Inflammatory macrophage (primary cell): ENCODE measurements around the gene RBMS2.
"Not testable (repeated sequence)": the region's sequence is repeated elsewhere in the genome, so short reads cannot be mapped to it uniquely, and the experiment has no call there.

ENCODE experiments used
- DNase-seq, 2 donors: peaks; one replicate each; pipeline ENCODE4 v3.0.0-alpha.2; 2020 to 2022

The RBMS2 gene

DNA sequence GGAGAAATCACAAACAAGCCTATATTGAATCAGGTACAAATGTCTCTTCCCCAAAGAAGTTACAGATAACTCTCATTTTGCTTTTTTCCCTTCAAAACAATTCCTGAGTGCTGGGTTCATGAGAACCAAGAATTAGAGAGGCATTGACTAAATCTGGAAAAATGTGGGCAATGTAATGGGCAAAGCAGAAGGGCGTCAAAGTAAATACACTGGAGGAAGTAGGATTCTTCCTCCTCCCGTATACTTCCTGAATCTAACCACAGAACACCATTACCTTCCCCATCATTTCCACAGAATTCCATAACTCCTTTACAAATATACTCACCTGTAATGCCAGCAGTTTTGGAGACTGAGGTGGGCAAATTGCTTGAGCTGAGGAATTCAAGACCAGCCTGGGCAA lies 3.0 kb upstream of the RBMS2 start:
- DNase-seq = no peak

DNA sequence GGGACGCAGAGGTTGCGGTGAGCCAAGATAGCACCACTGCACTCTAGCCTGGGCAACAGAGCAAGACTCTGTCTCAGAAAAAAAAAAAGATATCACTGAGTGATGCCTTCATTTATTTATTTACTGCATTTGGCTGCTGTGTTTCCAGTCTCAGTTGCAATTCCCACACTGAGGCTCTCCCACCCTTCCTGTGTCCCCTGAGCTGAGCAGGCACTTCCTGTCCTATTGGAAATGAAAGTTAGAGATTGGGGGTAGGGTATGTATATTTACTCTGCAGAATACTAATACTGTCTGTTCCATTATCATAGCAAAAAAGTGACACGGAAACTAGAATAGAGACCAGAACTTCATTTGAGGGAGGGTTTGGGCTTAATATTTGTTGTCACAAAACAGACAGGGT lies 1.6 kb upstream of the RBMS2 start:
- no peak for DNase-seq

DNA sequence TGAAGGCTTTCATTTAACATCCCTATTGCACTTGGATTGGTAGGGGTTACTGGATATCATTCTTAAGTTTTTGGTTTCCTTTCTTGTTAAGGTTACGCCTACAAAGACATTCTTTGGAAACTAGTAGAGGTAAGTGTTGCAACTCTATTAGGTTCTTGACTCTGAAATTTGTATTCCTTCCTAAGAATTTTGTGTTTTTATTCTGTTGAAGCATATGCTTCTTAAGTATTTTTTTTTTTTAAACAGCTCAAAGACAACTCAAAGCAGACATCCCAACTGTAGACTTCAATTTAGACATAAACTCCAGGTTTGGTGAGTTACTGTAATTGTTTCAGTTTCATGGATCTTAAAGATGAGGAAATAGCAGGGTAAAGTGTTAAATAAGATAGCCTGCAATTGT lies 1.1 kb upstream of the RBMS2 start:
- peak in 1 of 2 donors; percentile 29 for DNase-seq

DNA sequence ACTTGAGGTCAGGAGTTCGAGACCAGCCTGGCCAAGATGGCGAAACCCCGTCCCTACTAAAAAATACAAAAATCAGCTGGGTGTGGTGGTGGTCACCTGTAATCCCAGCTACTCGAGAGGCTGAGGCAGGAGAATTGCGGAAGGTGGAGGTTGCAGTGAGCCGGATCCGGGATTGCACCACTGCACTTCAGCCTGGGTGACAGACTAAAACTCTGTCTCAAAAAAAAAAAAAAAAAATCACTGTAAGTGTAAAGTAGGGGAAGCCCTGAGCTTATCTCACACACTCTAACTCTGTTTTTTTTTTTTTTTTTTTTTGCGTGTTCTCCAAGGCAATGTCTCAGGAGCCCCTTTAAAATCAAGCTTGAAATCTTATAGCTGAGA lies 421 bp upstream of the RBMS2 start:
- peak; percentile 5 to 32 for DNase-seq

DNA sequence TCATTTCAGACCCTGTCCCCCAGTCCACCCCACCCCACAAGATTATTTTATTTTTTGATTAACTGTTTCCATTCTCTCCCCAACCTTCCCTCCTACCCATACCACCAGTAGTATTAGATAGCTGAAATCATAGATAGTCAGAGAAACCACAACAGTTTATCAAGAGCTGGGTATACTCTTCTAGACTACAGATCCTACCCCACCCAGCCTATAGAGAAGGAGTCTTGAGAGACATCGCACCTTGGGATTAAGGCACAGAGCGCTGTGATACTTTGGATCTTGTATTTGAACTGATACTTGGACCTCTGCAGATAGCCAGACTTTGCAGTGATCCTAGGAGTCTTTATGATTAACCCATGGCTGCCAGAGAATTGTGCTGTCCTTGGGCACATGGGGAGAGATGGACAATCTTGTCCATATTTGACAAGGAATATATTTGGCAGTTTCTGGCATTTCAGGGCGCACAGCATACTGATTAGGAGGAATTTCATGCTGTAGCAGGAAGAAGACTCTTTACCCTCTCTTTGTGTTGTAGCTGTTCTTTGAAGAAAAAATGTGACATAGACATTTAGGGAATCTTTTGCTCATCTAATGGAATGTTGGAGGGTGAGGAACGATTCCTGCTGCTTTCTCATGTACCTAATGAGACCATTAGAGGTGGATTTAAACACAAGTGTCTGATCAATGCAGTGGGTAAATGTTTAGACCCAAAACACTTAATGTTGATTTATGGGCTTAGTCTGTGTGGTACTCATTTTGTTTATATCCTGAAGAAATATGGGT lies 982 bp downstream of the RBMS2 start:
- no peak for DNase-seq

DNA sequence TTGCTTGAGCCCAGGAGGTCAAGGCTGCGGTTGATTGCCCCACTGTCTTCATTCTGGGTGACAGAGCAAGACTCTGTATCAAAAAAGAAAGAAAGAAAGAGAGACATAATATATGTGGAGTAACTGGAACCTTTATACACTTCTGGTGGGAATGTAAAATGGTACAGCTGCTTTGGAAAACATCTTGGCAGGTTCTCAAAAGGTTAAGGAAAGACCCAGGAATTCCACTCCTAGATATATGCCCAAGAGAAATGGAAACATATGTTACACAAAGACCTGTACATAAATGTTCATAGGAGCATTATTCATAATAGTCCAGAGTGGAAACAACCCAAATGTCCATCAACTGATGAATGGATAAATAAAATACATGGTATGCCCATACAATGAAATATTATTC lies 7.2 kb downstream of the RBMS2 start:
- no peak for DNase-seq

DNA sequence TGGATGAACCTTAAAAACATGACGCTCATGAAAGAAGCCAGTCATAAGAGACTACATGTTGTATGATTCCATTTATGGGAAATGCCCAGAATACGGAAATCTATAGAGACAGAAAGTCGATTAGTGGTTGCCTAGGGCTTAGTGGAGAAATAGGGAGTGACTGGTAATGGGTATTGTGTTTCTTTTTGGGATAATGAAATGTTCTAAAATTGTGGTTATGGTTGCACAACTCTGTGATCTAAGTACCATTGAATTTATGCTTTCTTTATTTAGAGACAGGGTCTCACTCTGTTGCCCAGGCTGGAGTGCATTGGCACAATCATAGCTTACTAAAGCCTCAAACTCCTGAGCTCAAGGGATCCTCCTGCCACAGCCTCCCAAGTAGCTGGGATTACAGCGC lies 8.0 kb downstream of the RBMS2 start:
- DNase-seq = no peak

DNA sequence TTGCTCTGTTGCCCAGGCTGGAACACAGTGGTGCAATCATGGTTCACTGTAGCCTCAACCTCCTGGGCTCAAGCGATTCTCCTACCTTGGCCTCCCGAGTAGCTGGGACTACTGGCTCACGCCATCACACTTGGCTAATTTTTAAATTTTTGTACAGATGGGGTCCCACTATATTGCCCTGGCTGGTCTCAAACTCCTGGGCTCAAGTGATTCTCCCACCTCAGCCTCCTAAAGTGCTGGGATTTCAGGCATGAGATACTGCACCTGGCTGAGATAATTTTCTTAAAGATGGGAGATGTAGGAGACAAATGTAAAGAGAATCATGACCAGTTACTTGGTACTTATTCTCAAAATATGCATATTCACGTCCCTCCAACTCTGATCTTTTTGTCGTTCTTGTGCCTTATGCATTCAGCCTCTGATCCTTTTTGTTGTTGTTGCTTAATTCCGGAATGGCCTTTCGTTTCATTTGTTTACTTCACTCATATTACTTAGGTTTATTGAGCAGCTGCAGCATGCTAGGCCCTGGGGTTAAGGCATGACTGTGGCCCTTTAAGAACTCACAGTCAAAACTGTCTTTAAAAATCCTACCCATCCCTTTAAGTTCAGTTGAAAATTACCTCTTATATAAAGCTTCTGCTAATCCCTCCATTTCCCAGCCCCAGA lies 8.9 kb downstream of the RBMS2 start:
- DNase-seq = no peak

DNA sequence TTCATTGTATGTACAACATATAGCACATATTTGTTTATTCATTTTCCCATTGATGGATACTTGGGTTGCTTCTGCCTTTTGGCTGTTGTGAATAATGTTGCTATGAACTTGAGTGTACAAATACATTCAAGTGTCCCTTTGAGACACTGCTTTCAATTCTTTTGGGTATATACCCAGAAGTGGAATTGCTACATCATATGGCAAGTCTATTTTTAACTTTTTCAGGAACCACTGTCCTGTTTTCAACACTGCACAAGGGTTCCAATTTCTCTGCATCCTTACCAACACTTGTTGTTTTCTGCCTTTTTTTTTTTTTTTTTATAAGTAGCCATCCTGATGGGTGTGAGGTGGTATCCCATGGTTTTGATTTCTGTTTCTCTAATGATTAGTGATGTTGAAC lies 15.9 kb downstream of the RBMS2 start:
- peak; percentile 8 to 51 for DNase-seq

DNA sequence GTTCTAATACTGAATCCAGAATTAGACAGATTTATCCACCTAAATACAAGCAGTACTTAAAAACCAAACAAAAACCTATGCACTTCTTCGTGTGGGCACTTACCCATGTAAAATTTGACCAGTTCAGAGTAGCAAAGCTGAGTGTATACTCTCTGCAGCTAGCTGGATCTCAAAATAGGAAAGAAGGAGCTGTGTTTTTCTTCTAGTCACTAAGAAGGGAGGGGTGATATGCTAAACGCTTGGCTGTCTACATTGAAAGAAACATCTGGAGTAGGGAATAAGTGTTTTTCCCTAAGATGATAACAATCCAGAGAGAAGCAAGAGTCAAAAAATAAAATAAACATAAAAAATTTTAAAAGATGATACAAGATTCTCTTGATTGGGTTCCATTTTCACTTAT lies 20.0 kb downstream of the RBMS2 start:
- no peak for DNase-seq

DNA sequence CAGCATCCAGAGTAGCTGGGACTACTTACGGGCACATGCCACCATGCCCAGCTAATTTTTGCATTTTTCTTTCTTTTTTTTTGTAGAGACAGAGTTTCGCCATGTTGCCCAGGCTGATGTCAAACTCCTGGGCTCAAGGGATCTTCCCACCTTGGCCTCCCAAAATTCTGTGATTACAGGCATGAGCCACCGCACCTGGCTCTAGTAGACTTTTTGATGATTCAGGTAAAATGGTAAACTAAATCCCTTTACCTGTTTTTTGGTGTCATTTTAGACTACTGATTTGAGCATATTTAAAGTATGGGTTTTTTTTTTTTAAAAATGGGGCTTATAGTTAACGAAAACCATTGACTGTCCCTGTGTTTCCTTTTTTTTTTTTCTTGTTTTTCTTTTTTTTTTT lies 20.5 kb downstream of the RBMS2 start:
- DNase-seq = no peak

DNA sequence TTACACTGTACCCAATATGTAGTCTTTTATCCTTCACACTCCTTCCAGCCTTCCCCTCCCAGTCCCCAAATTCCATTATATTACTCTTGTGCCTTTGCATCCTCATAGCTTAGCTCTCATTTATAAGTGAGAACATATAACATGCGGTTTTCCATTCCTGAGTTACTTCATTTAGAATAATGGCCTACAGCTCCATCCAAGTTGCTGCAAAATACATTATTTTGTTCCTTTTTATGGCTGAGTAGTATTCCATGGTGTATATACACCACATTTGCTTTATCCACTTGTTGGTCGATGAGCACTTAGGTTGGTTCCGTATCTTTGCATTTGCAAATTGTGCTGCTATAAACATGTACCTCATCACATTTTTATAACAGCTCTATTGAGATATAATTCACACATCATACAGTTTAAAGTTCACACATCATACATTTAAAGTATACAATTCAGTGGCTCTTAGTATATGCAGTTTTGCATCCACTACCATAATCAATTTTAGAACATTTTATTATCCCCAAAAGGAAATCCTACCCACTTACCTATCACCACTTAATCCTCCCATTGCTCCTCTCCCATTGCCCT lies 23.5 kb downstream of the RBMS2 start:
- no peak for DNase-seq

DNA sequence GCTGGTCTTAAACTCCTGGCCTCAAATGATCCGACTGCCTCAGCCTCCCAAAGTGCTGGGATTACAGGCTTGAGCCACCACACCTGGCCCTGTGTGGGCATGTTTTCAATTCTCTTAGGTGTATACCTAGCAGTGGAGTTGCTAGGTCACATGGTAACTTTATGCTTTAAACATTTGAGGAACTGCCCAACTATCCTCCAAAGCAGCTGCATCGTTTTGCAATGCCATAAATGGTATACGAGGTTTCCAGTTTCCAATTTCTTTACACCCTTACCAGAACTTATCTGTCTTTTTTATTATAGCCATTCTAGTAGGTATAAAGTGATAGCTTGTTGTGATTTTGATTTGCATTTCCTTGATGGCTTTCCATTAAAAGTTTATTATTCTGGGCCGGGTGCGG lies 25.1 kb downstream of the RBMS2 start:
- no peak for DNase-seq

DNA sequence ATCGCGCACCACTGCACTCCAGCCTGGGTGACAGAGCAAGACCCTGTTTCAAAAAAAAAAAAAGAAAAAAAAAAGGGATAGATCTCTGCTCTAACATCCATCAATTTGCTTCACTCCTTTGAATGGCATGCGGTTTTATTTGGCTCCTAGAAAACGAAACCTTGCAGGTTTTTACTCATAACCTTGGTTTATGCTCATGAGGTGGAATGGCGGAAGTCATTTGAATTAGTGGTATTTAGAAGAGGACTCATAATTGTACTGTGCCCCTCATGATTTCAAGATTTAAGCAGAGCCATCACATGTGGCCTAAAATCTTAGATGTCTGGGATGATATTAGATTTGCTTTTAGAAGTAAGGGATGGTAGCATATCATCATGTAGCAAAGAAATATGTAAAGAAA lies 29.4 kb downstream of the RBMS2 start:
- no peak for DNase-seq

DNA sequence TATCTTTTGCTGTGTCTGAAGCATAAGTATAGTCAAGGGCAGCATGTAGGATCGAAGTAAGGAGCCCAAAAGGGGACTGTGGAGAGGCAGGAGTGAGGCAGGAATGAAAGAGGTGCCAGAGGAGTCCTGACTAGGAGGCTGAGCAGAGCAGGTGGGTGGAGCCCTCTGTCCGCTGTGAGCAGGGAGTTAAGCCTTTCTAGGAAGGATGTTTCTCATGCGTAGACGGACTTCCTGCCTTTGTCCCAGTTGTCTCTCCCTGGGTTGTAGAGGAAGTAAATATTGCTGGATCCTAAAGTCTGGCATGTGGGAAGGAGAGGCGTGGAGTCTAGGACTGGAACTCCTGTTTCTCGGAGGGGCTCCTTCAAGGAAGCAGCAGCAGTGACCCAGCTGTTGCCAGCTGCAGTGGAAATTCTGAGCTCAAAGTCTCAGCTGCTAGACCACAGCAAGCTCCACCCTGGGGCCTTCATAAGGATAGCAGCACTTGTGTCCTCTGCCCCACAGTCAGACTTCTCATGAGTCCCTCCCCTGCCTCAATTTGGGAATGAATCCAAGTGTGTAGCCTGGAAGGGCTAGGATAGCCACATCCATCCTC lies 44.0 kb downstream of the RBMS2 start:
- peak; percentile 43 to 68 for DNase-seq

DNA sequence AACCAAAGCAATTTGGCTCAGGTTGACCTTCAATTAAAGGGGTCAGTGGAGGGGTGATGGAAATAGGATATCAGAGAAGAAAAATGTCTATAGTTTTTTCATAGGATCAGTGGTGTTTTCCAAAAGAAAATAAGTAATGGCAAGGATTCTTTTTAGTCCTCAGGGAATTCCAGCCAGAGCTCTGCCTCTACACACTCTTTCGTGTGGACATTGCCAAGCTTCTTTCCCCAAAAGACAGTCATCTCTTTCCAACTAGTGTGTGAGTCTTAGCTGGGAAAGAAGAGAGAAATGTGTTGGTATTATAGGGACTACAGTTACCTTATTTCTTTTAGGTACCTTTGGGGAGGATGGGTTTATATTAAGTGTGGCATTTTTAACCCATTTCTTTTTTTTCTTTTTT lies 46.5 kb downstream of the RBMS2 start:
- no peak for DNase-seq

DNA sequence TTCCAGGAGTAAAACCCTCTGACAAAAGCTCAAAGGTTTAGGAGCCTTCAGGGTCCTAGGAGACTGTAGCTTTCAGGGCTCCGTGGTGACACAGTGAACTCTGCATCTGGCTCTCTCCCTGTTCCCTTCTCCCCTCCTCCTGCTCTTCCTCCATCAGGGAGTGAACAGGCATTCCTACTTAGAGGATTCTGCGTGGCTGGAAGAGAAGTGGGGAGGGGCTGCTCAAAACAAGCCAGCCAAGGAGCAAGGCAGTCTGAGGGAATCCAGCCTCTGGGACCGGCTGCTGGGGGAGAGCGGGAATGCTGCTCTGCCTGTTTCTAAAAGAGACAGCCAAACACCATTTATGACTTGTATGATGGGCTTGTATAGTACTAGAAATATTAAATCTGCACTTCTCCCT lies 49.5 kb downstream of the RBMS2 start:
- DNase-seq = no peak

DNA sequence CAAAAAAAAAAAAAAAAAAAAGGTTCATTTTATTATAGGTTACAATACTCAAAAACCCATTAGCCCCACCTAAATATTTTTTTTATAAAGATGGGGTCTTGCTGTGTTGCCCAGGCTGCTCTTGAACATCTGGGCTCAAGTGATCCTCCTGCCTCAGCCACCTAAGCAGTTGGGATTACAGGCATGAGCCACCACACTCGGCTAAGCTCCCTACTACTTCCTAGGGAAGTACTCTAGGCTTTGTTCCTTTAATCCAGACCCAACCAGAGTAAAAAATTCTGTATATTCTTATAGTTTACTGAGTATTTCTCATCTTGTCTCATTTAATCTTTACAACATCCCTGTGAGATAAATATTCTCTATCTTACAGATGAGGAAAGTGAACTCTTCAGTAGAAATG lies 50.7 kb downstream of the RBMS2 start:
- DNase-seq = peak; percentile 21 to 51

DNA sequence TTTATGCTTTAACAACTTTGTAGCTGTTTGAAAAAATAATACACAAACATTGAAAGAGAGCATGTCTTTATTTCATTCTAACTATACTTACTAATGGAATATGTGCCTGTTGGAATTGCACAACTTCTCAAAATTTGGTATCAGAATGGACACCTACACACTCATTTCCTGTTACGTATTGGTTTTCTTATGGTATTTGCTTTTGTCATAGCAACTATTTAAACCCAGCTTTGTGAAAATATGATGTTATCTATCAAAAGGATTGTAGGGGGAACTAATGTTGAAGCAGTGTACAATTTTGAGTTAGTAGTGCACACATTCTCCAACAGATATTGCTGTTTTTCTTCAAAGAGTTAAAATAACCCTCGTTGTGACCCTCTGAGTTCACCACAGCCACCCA lies 52.6 kb downstream of the RBMS2 start:
- peak; percentile 42 to 55 for DNase-seq

DNA sequence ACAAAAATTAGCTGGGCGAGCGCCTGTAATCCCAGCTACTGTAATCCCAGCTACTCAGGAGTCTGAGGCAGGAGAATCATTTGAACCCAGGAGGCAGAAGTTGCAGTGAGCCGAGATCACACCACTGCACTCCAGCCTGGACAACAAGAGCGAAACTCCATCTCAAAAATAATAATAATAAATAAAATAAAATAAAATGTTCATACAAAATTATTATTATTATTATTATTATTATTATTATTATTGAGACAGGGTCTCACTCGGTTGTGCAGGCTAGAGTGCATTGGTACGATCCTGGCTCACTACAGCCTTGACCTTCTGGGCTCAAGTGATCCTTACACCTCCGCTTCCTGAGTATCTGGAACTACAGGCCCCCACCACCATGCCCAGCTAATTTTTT lies 55.6 kb downstream of the RBMS2 start:
- DNase-seq = not testable (repeated sequence)

DNA sequence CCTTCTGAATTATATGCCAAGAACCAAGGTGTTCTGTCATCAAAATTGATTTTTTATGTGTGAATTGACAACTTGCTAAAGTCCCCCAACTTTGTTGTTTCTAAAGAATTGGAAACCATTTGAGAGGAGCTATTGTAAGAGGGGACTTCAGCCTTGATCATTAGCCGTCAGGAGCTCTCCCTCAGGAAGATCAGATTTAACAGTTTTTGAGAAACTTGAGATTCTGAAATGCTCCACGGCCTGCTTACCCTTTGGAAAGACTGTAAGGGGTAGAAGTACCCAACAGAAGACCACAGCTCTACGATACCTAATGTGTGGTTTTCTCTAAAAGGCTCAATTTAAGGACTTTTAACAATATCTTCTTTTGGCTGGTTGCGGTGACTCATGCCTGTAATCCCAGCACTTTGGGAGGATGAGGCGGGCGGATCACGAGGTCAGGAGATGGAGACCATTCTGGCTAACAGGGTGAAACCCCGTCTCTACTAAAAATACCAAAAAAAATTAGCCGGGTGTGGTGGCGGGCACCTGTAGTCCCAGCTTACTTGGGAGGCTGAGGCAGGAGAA lies 57.4 kb downstream of the RBMS2 start:
- DNase-seq = no peak

DNA sequence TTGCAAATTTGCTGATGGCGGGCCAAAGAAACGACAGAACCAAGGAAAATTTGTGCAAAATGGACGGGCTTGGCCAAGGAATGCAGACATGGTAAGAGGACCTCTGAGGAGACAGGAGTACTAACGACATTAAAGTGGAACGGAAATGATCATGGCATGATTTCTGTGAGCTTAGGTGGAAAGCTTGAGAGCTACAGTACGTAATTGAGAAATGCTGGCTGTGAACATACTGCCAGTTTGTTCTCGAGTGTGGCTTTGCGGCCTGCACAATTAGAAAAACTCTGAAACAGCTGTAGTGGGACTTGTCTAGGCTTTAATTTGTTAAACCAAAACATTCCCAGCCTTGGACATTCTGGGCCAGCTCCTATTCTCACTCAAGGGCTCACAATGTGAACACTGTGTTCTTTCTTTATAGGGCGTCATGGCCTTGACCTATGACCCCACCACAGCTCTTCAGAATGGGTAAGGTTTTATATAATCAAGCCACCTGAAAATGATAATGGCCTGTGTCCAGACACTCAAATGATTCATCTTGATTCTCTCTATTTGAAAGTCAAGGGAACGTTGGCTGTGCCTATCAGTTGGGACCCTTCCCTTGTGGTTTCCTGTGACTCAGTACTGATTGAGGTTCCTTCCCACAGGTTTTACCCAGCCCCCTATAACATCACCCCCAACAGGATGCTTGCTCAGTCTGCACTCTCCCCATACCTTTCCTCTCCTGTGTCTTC lies 60.0 kb downstream of the RBMS2 start:
- DNase-seq = no peak

DNA sequence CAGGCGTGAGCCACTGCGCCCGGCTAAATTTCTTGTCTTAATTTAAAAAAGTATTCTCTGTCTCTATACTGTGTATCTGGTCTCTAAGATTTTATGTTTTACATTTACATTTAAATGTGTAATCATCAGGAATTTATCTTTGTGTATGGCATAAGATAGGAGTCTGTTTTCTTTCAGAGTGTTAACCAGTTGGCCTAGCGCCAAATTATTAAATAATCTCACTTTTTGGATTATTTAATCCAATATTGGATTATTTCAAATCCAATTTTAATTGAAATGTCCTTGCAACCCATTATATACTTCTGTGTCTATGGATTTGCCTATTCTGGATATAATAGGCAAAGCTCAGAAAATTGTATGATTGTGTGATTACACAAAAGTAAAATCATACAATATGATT lies 63.5 kb downstream of the RBMS2 start:
- no peak for DNase-seq
